ENCODE measurements around the gene DDN. TPM values are rescaled to one million over a fixed set of nuclear protein-coding genes. Genes with fewer than 3 reads are reported as not detected.

Gene DDN
- total RNA-seq, 1 experiment from 2014 or later = 0.17 TPM

GRCh38 chr12:49039421-49040363 is 40.5 kb upstream of the DDN start:
- intact Hi-C loops (cut with micrococcal nuclease; ENCODE audit: unreplicated experiment) = no loop called here
- Histone ChIP-seq H3K9me3 (ENCODE audit: insufficient read depth, low read depth) (no peaks in the 10 kb centered on the region), H3F3A (ENCODE audit: insufficient read depth, low read depth) (no peaks in the 10 kb centered on the region), H2AFZ (no peak overlapping the region), H3K27ac (no peak overlapping the region), H3K4me1 (replicated peaks; ENCODE audit: insufficient read depth) (no peaks in the 10 kb centered on the region), H3K4me2 (no peak overlapping the region), H4K20me1 (ENCODE audit: insufficient read depth) (peaks cover 11% of the 10 kb centered on the region), H3K79me2 (ENCODE audit: low read depth) (no peaks in the 10 kb centered on the region), H3K27me3 (ENCODE audit: insufficient read depth, low read depth) (no peaks in the 10 kb centered on the region), H3K36me3 (ENCODE audit: low read depth) (peaks cover 24% of the 10 kb centered on the region), H3K4me3 (no peak overlapping the region), H3K9me2 (ENCODE audit: insufficient read depth) (no peaks in the 10 kb centered on the region)
- BruUV-seq (replicated peaks) = no TSS peak
- POLR2A ChIA-PET (ENCODE audit: unreplicated experiment) = interaction anchor here (0.6 kb wide), 1 partner anchor 14 kb away, joined by 3 read pairs; no protein-coding TSS in a partner anchor
- TF ChIP-seq EZH2 (IDR thresholded peaks at IDR 0.05; ENCODE audit: low read depth) (no peak), CTCF (conservative IDR thresholded peaks at IDR 0.05) (no peak)
- DNase-seq = no peak
- CTCF ChIA-PET = no interaction called here

- DNase-seq = peak in 1 of 2 experiments; percentile 21
- no peak overlapping the region for H3K4me2 ChIP-seq
- H3F3A ChIP-seq (ENCODE audit: insufficient read depth, low read depth) = no peaks in the 10 kb centered on the region
- BruUV-seq (replicated peaks) = no TSS peak
- no peaks in the 10 kb centered on the region for H3K27me3 ChIP-seq (ENCODE audit: insufficient read depth, low read depth)
- no peaks in the 10 kb centered on the region for H3K79me2 ChIP-seq (ENCODE audit: low read depth)
- no peak overlapping the region for H3K4me3 ChIP-seq
- H3K9me2 ChIP-seq (ENCODE audit: insufficient read depth) = no peaks in the 10 kb centered on the region
- no peak overlapping the region for H2AFZ ChIP-seq
- ChIA-PET CTCF (no interaction called here), POLR2A (ENCODE audit: unreplicated experiment) (no interaction called here)
- no peaks in the 10 kb centered on the region for H3K4me1 ChIP-seq (replicated peaks; ENCODE audit: insufficient read depth)
- TF ChIP-seq CTCF (conservative IDR thresholded peaks at IDR 0.05) = no peak
- TF ChIP-seq EZH2 (IDR thresholded peaks at IDR 0.05; ENCODE audit: low read depth) = no peak
- H4K20me1 ChIP-seq (ENCODE audit: insufficient read depth) = peaks cover 11% of the 10 kb centered on the region
- no peaks in the 10 kb centered on the region for H3K9me3 ChIP-seq (ENCODE audit: insufficient read depth, low read depth)
- peaks cover 21% of the 10 kb centered on the region; the same call in 1 of the 2 replicates for H3K36me3 ChIP-seq (ENCODE audit: low read depth)
- intact Hi-C loops (cut with micrococcal nuclease; ENCODE audit: unreplicated experiment) = no loop called here
- no peak overlapping the region for H3K27ac ChIP-seq
Observed at GRCh38 chr12:49038291-49038955, 39.2 kb upstream of the DDN start.

GRCh38 chr12:49037947-49038237 is 38.7 kb upstream of the DDN start:
- Histone ChIP-seq H3K4me1 (replicated peaks; ENCODE audit: insufficient read depth) (no peaks in the 10 kb centered on the region), H2AFZ (no peak overlapping the region), H3K4me3 (no peak overlapping the region), H3K4me2 (no peak overlapping the region), H3K79me2 (ENCODE audit: low read depth) (no peaks in the 10 kb centered on the region), H4K20me1 (ENCODE audit: insufficient read depth) (peaks cover 11% of the 10 kb centered on the region), H3K27ac (no peak overlapping the region), H3K9me3 (ENCODE audit: insufficient read depth, low read depth) (no peaks in the 10 kb centered on the region), H3K36me3 (ENCODE audit: low read depth) (peaks cover 15% of the 10 kb centered on the region; the same call in 1 of the 2 replicates), H3F3A (ENCODE audit: insufficient read depth, low read depth) (no peaks in the 10 kb centered on the region), H3K27me3 (ENCODE audit: insufficient read depth, low read depth) (no peaks in the 10 kb centered on the region), H3K9me2 (ENCODE audit: insufficient read depth) (no peaks in the 10 kb centered on the region)
- ChIA-PET CTCF (interaction anchor here (0.5 kb wide), 1 partner anchor 200 kb away, joined by 8 read pairs; no protein-coding TSS in a partner anchor), POLR2A (ENCODE audit: unreplicated experiment) (no interaction called here)
- intact Hi-C loops (cut with micrococcal nuclease; ENCODE audit: unreplicated experiment) = no loop called here
- no peak for DNase-seq
- no TSS peak for BruUV-seq (replicated peaks)
- TF ChIP-seq EZH2 (IDR thresholded peaks at IDR 0.05; ENCODE audit: low read depth) (no peak), CTCF (conservative IDR thresholded peaks at IDR 0.05) (no peak)

All from PC-9 (cell line).